Ovary (tissue), 9 donors: ENCODE data around the gene SUMF1. TPM values are rescaled to one million over a fixed set of nuclear protein-coding genes. Genes with fewer than 3 reads are reported as not detected.

Experiments used
- DNase-seq, 5 donors: peaks; one replicate each; pipeline ENCODE4 v3.0.0-alpha.2; 2019 to 2020
- H3K27ac ChIP-seq, 2 donors: fragments of 200-600 bp; one replicate each; pipeline versions ENCODE4 v1.5.1 to v1.8.0; 2019 to 2022
- H3K27me3 ChIP-seq: fragments of 200-600 bp; one replicate; pipeline ENCODE4 v1.8.0; 2022
- H3K36me3 ChIP-seq: fragments of 200-600 bp; sonication (generic); one replicate; pipeline ENCODE4 v1.5.1; 2019
- H3K4me1 ChIP-seq: one replicate; pipeline ENCODE4 v1.8.1; 2013; ENCODE audit warnings: mild to moderate bottlenecking, moderate library complexity; ENCODE audit not compliant: insufficient read depth
- H3K4me3 ChIP-seq: fragments of 200-600 bp; sonication (generic); one replicate; pipeline ENCODE4 v1.5.1; 2017
- H3K9me3 ChIP-seq, 2 donors: fragments of 200-600 bp in 1 of 2; sonication (generic) in 1 of 2; one replicate each; pipeline versions ENCODE4 v1.5.1 to v1.8.1; 2013 to 2019; ENCODE audit warnings: mild to moderate bottlenecking in 1 of 2, moderate library complexity in 1 of 2
- EP300 ChIP-seq: sonication (generic); formaldehyde crosslinking; IDR thresholded peaks from one replicate; pipeline ENCODE4 v1.6.1; 2017; ENCODE audit warnings: antibody characterized with exemption
- POLR2A ChIP-seq: fragments of 450-650 bp; IDR thresholded peaks from one replicate; pipeline ENCODE4 v1.6.1; 2017; ENCODE audit warnings: antibody characterized with exemption, mild to moderate bottlenecking, moderate library complexity
- WGBS, 3 donors: extraction: QIAGEN DNeasy Blood & Tissue Kit in 1 of 3; methylation state at CpG; one replicate each; pipeline versions ENCODE4 v1.1.5 to v1.1.7; 2013 to 2017; 5-methylcytosine and 5-hydroxymethylcytosine counted together
- intact Hi-C, 4 donors: fragments of 100-400 bp; cut with DNase I; formaldehyde crosslinking; loops; one replicate each; pipeline versions ENCODE4 v1.11.0 to v1.15.1; 2022 to 2023
- polyA plus RNA-seq, 2 donors: library from polyadenylated mRNA; stranded (reverse); fragments of 200-250 nt in 1 of 2; fragments of 350-450 nt in 1 of 2; fragmentation: Illumina TruSeq in 1 of 2; extraction: RNeasy Lipid Tissue Mini Kit (QIAGEN cat#74804) in 1 of 2; gene quantifications; one replicate each; pipeline ENCODE4 v1.2.3, GENCODE V29; 2013 to 2014
- total RNA-seq, 7 donors: library from RNA; depleted of rRNA in 2 of 7; stranded (reverse); fragments of >200 nt in 2 of 7; fragmentation: NEBNext Ultra II Directional in 3 of 7; extraction: Animal tissue kit (Norgen Biotek cat#: 25700) in 3 of 7; gene quantifications; one replicate each; pipeline versions ENCODE4 v1.1.0 to v1.2.4, GENCODE V29; 2016 to 2023
- TF ChIP-seq, protein P1 (sequence below), 3 donors: fragments of 450-650 bp in 2 of 3; fragments of 200-600 bp in 1 of 3; IDR thresholded peaks; one replicate each; pipeline versions ENCODE4 v1.5.1 to v1.8.0; 2016 to 2022; ENCODE audit warnings: antibody characterized with exemption in 3 of 3, mild to moderate bottlenecking in 1 of 3
- donor health status: DM: no; HTN: no; CAD: no; lungs with moderate emphysema.
- donor health status: DM: no; HTN: no; CAD: no.
- donor health status: Bipolar disorder and iron deficiency.
- donor health status: DM: yes; HTN: yes; CAD: no.
- donor health status: DM: no; HTN: no; CAD: no.
- donor health status: DM: yes; HTN: yes; CAD: no.

Gene SUMF1
- total and polyA plus RNA-seq, 9 donors: 17.6 to 57.2 (median 24.7) TPM

GRCh38 chr3:4492208-4493013 is 25.3 kb upstream of the SUMF1 start:
- peak; percentile 37 to 64 (median 56) for DNase-seq
- Histone ChIP-seq H3K27ac (peak overlapping the region; percentile 48 to 72), H3K4me1 (peaks cover 2% of the 10 kb centered on the region), H3K9me3 (no peaks in the 10 kb centered on the region), H3K27me3 (no peaks in the 10 kb centered on the region), H3K36me3 (no peaks in the 10 kb centered on the region), H3K4me3 (peak overlapping the region; percentile 94)
- WGBS, 3 donors: 0 to 1% (median 0%) methylated on average over 43 of the region's 43 CpGs
- intact Hi-C loops: loop anchor here in 2 of 4 donors (5.0 to 10.0 kb wide), 2 partner anchors 90 to 138 kb away; no protein-coding TSS in a partner anchor
- TF ChIP-seq POLR2A: no peak
- no peak for TF ChIP-seq EP300
- TF ChIP-seq, protein P1, sequence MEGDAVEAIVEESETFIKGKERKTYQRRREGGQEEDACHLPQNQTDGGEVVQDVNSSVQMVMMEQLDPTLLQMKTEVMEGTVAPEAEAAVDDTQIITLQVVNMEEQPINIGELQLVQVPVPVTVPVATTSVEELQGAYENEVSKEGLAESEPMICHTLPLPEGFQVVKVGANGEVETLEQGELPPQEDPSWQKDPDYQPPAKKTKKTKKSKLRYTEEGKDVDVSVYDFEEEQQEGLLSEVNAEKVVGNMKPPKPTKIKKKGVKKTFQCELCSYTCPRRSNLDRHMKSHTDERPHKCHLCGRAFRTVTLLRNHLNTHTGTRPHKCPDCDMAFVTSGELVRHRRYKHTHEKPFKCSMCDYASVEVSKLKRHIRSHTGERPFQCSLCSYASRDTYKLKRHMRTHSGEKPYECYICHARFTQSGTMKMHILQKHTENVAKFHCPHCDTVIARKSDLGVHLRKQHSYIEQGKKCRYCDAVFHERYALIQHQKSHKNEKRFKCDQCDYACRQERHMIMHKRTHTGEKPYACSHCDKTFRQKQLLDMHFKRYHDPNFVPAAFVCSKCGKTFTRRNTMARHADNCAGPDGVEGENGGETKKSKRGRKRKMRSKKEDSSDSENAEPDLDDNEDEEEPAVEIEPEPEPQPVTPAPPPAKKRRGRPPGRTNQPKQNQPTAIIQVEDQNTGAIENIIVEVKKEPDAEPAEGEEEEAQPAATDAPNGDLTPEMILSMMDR (IDR thresholded peaks at IDR 0.05): no peak

DNA sequence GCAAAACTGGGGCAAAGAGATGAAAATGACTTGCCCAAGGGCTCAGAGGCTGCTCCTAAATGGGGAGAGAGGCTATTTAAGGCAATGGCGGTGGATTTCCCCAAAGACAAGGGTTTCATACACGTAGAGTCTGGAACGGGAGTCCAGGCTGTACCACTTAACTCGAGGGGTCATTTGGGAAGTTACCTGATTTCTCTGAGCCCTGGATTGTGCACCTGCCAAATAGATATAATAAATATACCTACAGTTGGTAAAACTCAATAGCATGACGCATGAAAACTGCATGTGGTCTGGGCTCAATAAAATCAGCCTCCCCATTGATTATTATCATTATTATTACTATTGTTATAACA is 24.8 kb upstream of the SUMF1 start:
- Histone ChIP-seq H3K9me3 (no peaks in the 10 kb centered on the region), H3K4me1 (peaks cover 2% of the 10 kb centered on the region), H3K4me3 (peak overlapping the region; percentile 94), H3K27ac (no peak overlapping the region), H3K27me3 (no peaks in the 10 kb centered on the region), H3K36me3 (no peaks in the 10 kb centered on the region)
- intact Hi-C loops: loop anchor here in 2 of 4 donors (5.0 to 10.0 kb wide), 2 partner anchors 90 to 137 kb away; no protein-coding TSS in a partner anchor
- WGBS, 3 donors: 41 to 52% (median 47%) methylated on average over 5 of the region's 5 CpGs
- TF ChIP-seq EP300 (no peak), POLR2A (no peak)
- DNase-seq: no peak

GRCh38 chr3:4478261-4478660 is 11.2 kb upstream of the SUMF1 start:
- no peaks in the 10 kb centered on the region for H3K4me1 ChIP-seq
- H3K36me3 ChIP-seq: no peaks in the 10 kb centered on the region
- H3K27me3 ChIP-seq: no peaks in the 10 kb centered on the region
- no peak for DNase-seq
- H3K27ac ChIP-seq: no peak overlapping the region
- WGBS, 3 donors: 84 to 87% (median 86%) methylated on average over 3 of the region's 3 CpGs
- no peaks in the 10 kb centered on the region for H3K9me3 ChIP-seq
- intact Hi-C loops: no loop called here
- no peak overlapping the region for H3K4me3 ChIP-seq
- TF ChIP-seq EP300 (no peak), POLR2A (no peak)
- TF ChIP-seq, protein P1 (IDR thresholded peaks at IDR 0.05): no peak

GRCh38 chr3:4476496-4476895 is 9.4 kb upstream of the SUMF1 start:
- H3K4me1 ChIP-seq: no peaks in the 10 kb centered on the region
- intact Hi-C loops: no loop called here
- 50 to 64% (median 56%) methylated on average over 1 of the region's 1 CpG for WGBS, 3 donors
- no peaks in the 10 kb centered on the region for H3K36me3 ChIP-seq
- H3K27me3 ChIP-seq: no peaks in the 10 kb centered on the region
- H3K4me3 ChIP-seq: no peak overlapping the region
- TF ChIP-seq POLR2A: no peak
- no peak for DNase-seq
- no peaks in the 10 kb centered on the region for H3K9me3 ChIP-seq
- no peak overlapping the region for H3K27ac ChIP-seq

- DNase-seq: no peak
- no peak overlapping the region for H3K4me3 ChIP-seq
- no peaks in the 10 kb centered on the region for H3K4me1 ChIP-seq
- H3K9me3 ChIP-seq: no peaks in the 10 kb centered on the region
- intact Hi-C loops: no loop called here
- no peaks in the 10 kb centered on the region for H3K27me3 ChIP-seq
- no peak overlapping the region for H3K27ac ChIP-seq
- no peaks in the 10 kb centered on the region for H3K36me3 ChIP-seq
- TF ChIP-seq EP300 (no peak), POLR2A (no peak)
- TF ChIP-seq, protein P1 (IDR thresholded peaks at IDR 0.05): no peak
Observed at GRCh38 chr3:4475804-4476203, 8.7 kb upstream of the SUMF1 start.
